Posterior cingulate gyrus (tissue), 11 donors: ENCODE measurements around the gene SZT2.
"Not testable (repeated sequence)": the region's sequence is repeated elsewhere in the genome, so short reads cannot be mapped to it uniquely, and the experiment has no call there.

ENCODE experiments used
- DNase-seq, 10 donors: peaks; one replicate each; pipeline versions ENCODE4 v3.0.0 to v3.0.0-alpha.2; 2020 to 2021; ENCODE audit warnings: mixed read lengths in 3 of 10
- intact Hi-C: fragments of 100-400 bp; cut with DNase I; formaldehyde crosslinking; loops from one replicate; pipeline ENCODE4 v1.15.1; 2023

Gene SZT2

GRCh38 chr1:43383449-43383848, 6.2 kb upstream of the SZT2 start:
- DNase-seq: peak in 5 of 10 donors; percentile 47 to 92 (median 58)
- intact Hi-C loops: loop anchor here (1.0 kb wide), 1 partner anchor 145 kb away; no protein-coding TSS in a partner anchor

- intact Hi-C loops: no loop called here
- DNase-seq: no peak
Measured at GRCh38 chr1:43386676-43387075, 3.0 kb upstream of the SZT2 start.

GRCh38 chr1:43387976-43388599, 1.6 kb upstream of the SZT2 start:
- intact Hi-C loops: no loop called here

GRCh38 chr1:43388613-43389012, 1.1 kb upstream of the SZT2 start:
- intact Hi-C loops: no loop called here
- no peak for DNase-seq

More at GRCh38 chr1:43387976-43388599, 1.6 kb upstream of the SZT2 start:
- DNase-seq: no peak

GRCh38 chr1:43392702-43393101, 3.0 kb downstream of the SZT2 start:
- intact Hi-C loops: no loop called here
- DNase-seq: no peak

GRCh38 chr1:43395523-43395922, 5.8 kb downstream of the SZT2 start:
- intact Hi-C loops: no loop called here
- DNase-seq: no peak

GRCh38 chr1:43396059-43396458, 6.4 kb downstream of the SZT2 start:
- intact Hi-C loops: no loop called here
- DNase-seq: no peak

- intact Hi-C loops: no loop called here
- no peak for DNase-seq
Measured at GRCh38 chr1:43398227-43398626, 8.5 kb downstream of the SZT2 start.

- intact Hi-C loops, DNase-seq: not testable (repeated sequence)
Measured at GRCh38 chr1:43400441-43400840, 10.7 kb downstream of the SZT2 start.

- intact Hi-C loops: no loop called here
- no peak for DNase-seq
Measured at GRCh38 chr1:43402089-43402865, 12.6 kb downstream of the SZT2 start.

- intact Hi-C loops: no loop called here
- DNase-seq: no peak
Measured at GRCh38 chr1:43404353-43404752, 14.7 kb downstream of the SZT2 start.

- no peak for DNase-seq
- intact Hi-C loops: no loop called here
Measured at GRCh38 chr1:43405219-43405875, 15.6 kb downstream of the SZT2 start.

GRCh38 chr1:43405876-43406234, 16.2 kb downstream of the SZT2 start:
- intact Hi-C loops: no loop called here
- no peak for DNase-seq

GRCh38 chr1:43410571-43410970, 20.9 kb downstream of the SZT2 start:
- intact Hi-C loops: no loop called here

GRCh38 chr1:43413426-43413825, 23.7 kb downstream of the SZT2 start:
- intact Hi-C loops, DNase-seq: not testable (repeated sequence)

More at GRCh38 chr1:43410571-43410970, 20.9 kb downstream of the SZT2 start:
- no peak for DNase-seq

GRCh38 chr1:43414634-43415223, 25.0 kb downstream of the SZT2 start:
- intact Hi-C loops: loop anchor here (1.0 kb wide), 1 partner anchor 187 kb away; no protein-coding TSS in a partner anchor
- peak in 4 of 10 donors; percentile 20 to 58 (median 42) for DNase-seq

- intact Hi-C loops: no loop called here
- peak in 1 of 10 donors; percentile 4 for DNase-seq
Measured at GRCh38 chr1:43415901-43416300, 26.2 kb downstream of the SZT2 start.

- peak in 1 of 10 donors; percentile 37 for DNase-seq
- intact Hi-C loops: no loop called here
Measured at GRCh38 chr1:43418858-43419257, 29.2 kb downstream of the SZT2 start.

GRCh38 chr1:43419627-43420425, 30.1 kb downstream of the SZT2 start:
- intact Hi-C loops: no loop called here

GRCh38 chr1:43420874-43421273, 31.2 kb downstream of the SZT2 start:
- peak in 1 of 10 donors; percentile 10 for DNase-seq
- intact Hi-C loops: no loop called here

More at GRCh38 chr1:43419627-43420425, 30.1 kb downstream of the SZT2 start:
- DNase-seq: peak in 1 of 10 donors; percentile 14
